GM19372 (cell line): ENCODE results near the gene SLC6A20.
"Not testable (repeated sequence)": the region's sequence is repeated elsewhere in the genome, so short reads cannot be mapped to it uniquely, and the experiment has no call there.

Source experiments
- ATAC-seq: cut with Tn5 transposase; IDR thresholded peaks from one replicate; pipeline ENCODE4 v1.9.1; 2021; ENCODE audit warnings: mild to moderate bottlenecking, low read depth, moderate library complexity; ENCODE audit not compliant: unreplicated experiment

SLC6A20 gene

GRCh38 chr3:45761831-45762230, 34.5 kb downstream of the SLC6A20 start:
- ATAC-seq = no peak

GRCh38 chr3:45760878-45761711, 35.2 kb downstream of the SLC6A20 start:
- no peak for ATAC-seq

GRCh38 chr3:45759851-45760250, 36.5 kb downstream of the SLC6A20 start:
- no peak for ATAC-seq

- ATAC-seq = no peak
Observed at GRCh38 chr3:45758871-45759270, 37.5 kb downstream of the SLC6A20 start.

GRCh38 chr3:45757141-45757540, 39.2 kb downstream of the SLC6A20 start:
- not testable (repeated sequence) for ATAC-seq

- no peak for ATAC-seq
Observed at GRCh38 chr3:45756055-45756454, 40.3 kb downstream of the SLC6A20 start.

- ATAC-seq = no peak
Observed at GRCh38 chr3:45754461-45754860, 41.9 kb downstream of the SLC6A20 start.

GRCh38 chr3:45753095-45753494, 43.2 kb downstream of the SLC6A20 start:
- ATAC-seq = no peak

GRCh38 chr3:45751537-45752242, 44.6 kb downstream of the SLC6A20 start:
- ATAC-seq = no peak

GRCh38 chr3:45749880-45750279, 46.5 kb downstream of the SLC6A20 start:
- ATAC-seq = no peak

GRCh38 chr3:45749036-45749600, 47.2 kb downstream of the SLC6A20 start:
- not testable (repeated sequence) for ATAC-seq

GRCh38 chr3:45748068-45748467, 48.3 kb downstream of the SLC6A20 start:
- no peak for ATAC-seq

GRCh38 chr3:45746777-45747622, 49.3 kb downstream of the SLC6A20 start:
- no peak for ATAC-seq

GRCh38 chr3:45746165-45746776, 50.1 kb downstream of the SLC6A20 start:
- no peak for ATAC-seq

GRCh38 chr3:45742461-45743089, 53.8 kb downstream of the SLC6A20 start:
- no peak for ATAC-seq

GRCh38 chr3:45741742-45742460, 54.4 kb downstream of the SLC6A20 start:
- no peak for ATAC-seq

GRCh38 chr3:45741247-45741646, 55.1 kb downstream of the SLC6A20 start:
- no peak for ATAC-seq

- no peak for ATAC-seq
Observed at GRCh38 chr3:45739991-45740390, 56.3 kb downstream of the SLC6A20 start.

- ATAC-seq = no peak
Observed at GRCh38 chr3:45737234-45737633, 59.1 kb downstream of the SLC6A20 start.
